HCT116 (cell line): ENCODE results near the gene HEXD. TPM values are rescaled to one million over a fixed set of nuclear protein-coding genes. Genes with fewer than 3 reads are reported as not detected.

Experiments used
- ATAC-seq: fragments of 200-7000 bp; cut with Tn5 transposase; 2 replicates; pipeline ENCODE4 v1.9.1; 2020; ENCODE audit warnings: mild to moderate bottlenecking, moderate library complexity
- BruUV-seq: library from RNA; stranded (reverse); fragments of 400-500 nt; replicated peaks from 2 replicates; lab custom pipeline; 2021; lab: Mats Ljungman, UMichigan
- CTCF ChIA-PET: fragments of 300-600 bp; sonication (Branson Sonifier 250); formaldehyde crosslinking; loops from one replicate; lab custom pipeline; 2021; ENCODE audit warnings: antibody characterized with exemption; lab: Charles Lee
- POLR2A ChIA-PET: fragments of 300-600, 350-600 bp; sonication (Branson Sonifier 250); formaldehyde crosslinking; loops from one replicate; lab custom pipeline; 2021; ENCODE audit warnings: antibody characterized with exemption; lab: Charles Lee
- RAD21 ChIA-PET, 2 experiments: fragments of 300-600 bp; sonication (Branson Sonifier 250); formaldehyde crosslinking; loops; one replicate each; lab custom pipeline; 2023; ENCODE audit warnings: low total read pairs in 2 of 2; ENCODE audit not compliant: uncharacterized antibody in 2 of 2, unreplicated experiment in 2 of 2, low non-redundant PET in 1 of 2; lab: Charles Lee
- DNase-seq: peaks from one replicate; pipeline ENCODE4 v3.0.0-alpha.2; 2010; ENCODE audit warnings: low read depth, low spot score
- H2AFZ ChIP-seq: fragments of 200-600 bp; shearing (Covaris generic), sonication (generic); 2 replicates; pipeline ENCODE4 v1.6.1; 2017; ENCODE audit warnings: low read depth, mixed run types, mixed read lengths, antibody characterized with exemption, low read length; ENCODE audit not compliant: poor library complexity, severe bottlenecking
- H3K27ac ChIP-seq: 2 replicates; pipeline ENCODE4 v1.5.1; 2012; ENCODE audit warnings: low read depth, low read length
- H3K27me3 ChIP-seq: fragments of 200-600 bp; sonication (generic); 2 replicates; pipeline ENCODE4 v1.6.1; 2016; ENCODE audit warnings: mixed run types, low read length, mixed read lengths; ENCODE audit not compliant: insufficient read depth
- H3K36me3 ChIP-seq, 2 experiments: fragments of 200-500 bp in 1 of 2; fragments of 200-600 bp in 1 of 2; sonication (Bioruptor generic) in 1 of 2; sonication (generic) in 1 of 2; 2 replicates each; pipeline versions ENCODE4 v1.5.1 to v1.6.1; 2014 to 2016; ENCODE audit warnings: low read length in 2 of 2, inconsistent platforms in 1 of 2, mixed read lengths in 1 of 2, mixed run types in 1 of 2; ENCODE audit not compliant: insufficient read depth in 2 of 2, control insufficient read depth in 1 of 2
- H3K4me1 ChIP-seq, 2 experiments: fragments of 200-600 bp in 1 of 2; sonication (generic) in 1 of 2; 2 replicates each; pipeline versions ENCODE4 v1.5.1 to v1.6.1; 2012 to 2017; ENCODE audit warnings: low read length in 2 of 2, inconsistent platforms in 1 of 2, mild to moderate bottlenecking in 1 of 2, mixed read lengths in 1 of 2, mixed run types in 1 of 2, moderate library complexity in 1 of 2; ENCODE audit not compliant: insufficient read depth in 2 of 2, control insufficient read depth in 1 of 2
- H3K4me2 ChIP-seq: fragments of 200-600 bp; sonication (generic); 2 replicates; pipeline ENCODE4 v1.6.1; 2017; ENCODE audit warnings: mixed run types, low read length, mixed read lengths
- H3K4me3 ChIP-seq, 2 experiments: fragments of 200-600 bp in 1 of 2; sonication (generic) in 1 of 2; replicated peaks in 1 of 2; 2 replicates each; pipeline ENCODE4 v1.5.1; 2011 to 2016; ENCODE audit warnings: low read length in 2 of 2, control low read depth in 1 of 2, low read depth in 1 of 2, mild to moderate bottlenecking in 1 of 2, mixed read lengths in 1 of 2, mixed run types in 1 of 2
- H3K79me2 ChIP-seq: fragments of 200-600 bp; sonication (generic); 2 replicates; pipeline ENCODE4 v1.6.1; 2017; ENCODE audit warnings: mild to moderate bottlenecking, mixed run types, low read length, moderate library complexity, mixed read lengths; ENCODE audit not compliant: insufficient read depth
- H3K9ac ChIP-seq: fragments of 200-600 bp; sonication (generic); 2 replicates; pipeline ENCODE4 v1.6.1; 2016; ENCODE audit warnings: low read length, mixed read lengths
- H3K9me2 ChIP-seq: fragments of 200-600 bp; sonication (generic), shearing (Covaris generic); 2 replicates; pipeline ENCODE4 v1.6.1; 2017; ENCODE audit warnings: mixed run types, mild to moderate bottlenecking, moderate library complexity; ENCODE audit not compliant: insufficient read depth
- H3K9me3 ChIP-seq, 2 experiments: fragments of 200-500 bp in 1 of 2; fragments of 200-600 bp in 1 of 2; sonication (Bioruptor generic) in 1 of 2; sonication (generic) in 1 of 2; 2 replicates each; pipeline ENCODE4 v1.6.1; 2014 to 2017; ENCODE audit warnings: low read length in 2 of 2, mixed read lengths in 2 of 2, inconsistent platforms in 1 of 2, low read depth in 1 of 2, mild to moderate bottlenecking in 1 of 2, mixed run types in 1 of 2, moderate library complexity in 1 of 2; ENCODE audit not compliant: control insufficient read depth in 1 of 2, insufficient read depth in 1 of 2
- H4K20me1 ChIP-seq: fragments of 200-600 bp; sonication (generic), shearing (Covaris generic); 2 replicates; pipeline ENCODE4 v1.6.1; 2017; ENCODE audit warnings: mixed run types, mild to moderate bottlenecking, moderate library complexity; ENCODE audit not compliant: insufficient read depth
- CTCF ChIP-seq, 3 experiments: fragments of 200-600 bp in 1 of 3; sonication (generic) in 1 of 3; IDR thresholded peaks in 2 of 3; conservative IDR thresholded peaks in 1 of 3; 2 replicates each; pipeline ENCODE4 v1.5.1; 2012 to 2017; ENCODE audit warnings: low read depth in 2 of 3, low read length in 2 of 3, antibody characterized with exemption in 1 of 3, borderline replicate concordance in 1 of 3, control low read depth in 1 of 3, mild to moderate bottlenecking in 1 of 3, mixed read lengths in 1 of 3, mixed run types in 1 of 3, moderate library complexity in 1 of 3; ENCODE audit not compliant: insufficient read depth in 1 of 3
- FOSL1 ChIP-seq: IDR thresholded peaks from 2 replicates; pipeline ENCODE4 v1.6.1; 2012; ENCODE audit warnings: low read depth
- JUND ChIP-seq: IDR thresholded peaks from 2 replicates; pipeline ENCODE4 v1.6.1; 2012
- REST ChIP-seq: IDR thresholded peaks from 2 replicates; pipeline ENCODE4 v1.6.1; 2012; ENCODE audit warnings: low read depth
- intact Hi-C: fragments of 100-400 bp; cut with micrococcal nuclease; formaldehyde crosslinking; loops from 2 replicates; pipeline ENCODE4 v1.10.0; 2022
- total RNA-seq: library from RNA; stranded (reverse); gene quantifications from one replicate; pipeline ENCODE4 v1.2.1, GENCODE V29; 2021; ENCODE audit not compliant: unreplicated experiment

HEXD gene
- total RNA-seq, 1 experiment from 2014 or later, result 45.2 TPM

GRCh38 chr17:82441691-82442487, 23.7 kb downstream of the HEXD start:
- TF ChIP-seq REST, result no peak
- TF ChIP-seq FOSL1, result no peak
- no peak for TF ChIP-seq CTCF (IDR thresholded peaks at IDR 0.05 in 2 of 3, conservative IDR thresholded peaks at IDR 0.05 in 1 of 3; ENCODE audit: borderline replicate concordance in 1 of 3, insufficient read depth in 1 of 3, low read depth in 2 of 3, low read length in 2 of 3)
- no peak for TF ChIP-seq JUND
- TF ChIP-seq, all 23 proteins: peak for 0
- Histone ChIP-seq H3K27ac (no peak overlapping the region), H3K36me3 (0 out of 4 replicates have a peak, but pooled peaks cover 0 to 12% of the 10 kb centered on the region in 2 experiments), H3K9ac (no peak overlapping the region), H3K79me2 (no peaks in the 10 kb centered on the region), H3K9me3 (no peaks in the 10 kb centered on the region), H3K9me2 (no peaks in the 10 kb centered on the region), H2AFZ (no peak overlapping the region), H3K4me3 (no peak overlapping the region), H3K4me1 (no peaks in the 10 kb centered on the region), H3K27me3 (no peaks in the 10 kb centered on the region), H3K4me2 (no peak overlapping the region), H4K20me1 (no peaks in the 10 kb centered on the region)
- DNase-seq (no peak), ATAC-seq (peak; percentile 26)
- ChIA-PET POLR2A (interaction anchor here (1.7 kb wide), 1 partner anchor 10 kb away, joined by 4 read pairs; no protein-coding TSS in a partner anchor), RAD21 (no interaction called here), CTCF (no interaction called here)
- intact Hi-C loops, result no loop called here
- BruUV-seq, result no TSS peak
